Endothelial cell of umbilical vein (primary cell): Measurements from ENCODE around the gene DLGAP1.

ENCODE experiments used
- CTCF ChIP-seq, 2 donors: IDR thresholded peaks; 1 replicate in 1 of 2; 2 replicates in 1 of 2; pipeline ENCODE4 v1.5.1; 2011; ENCODE audit warnings: low read length in 2 of 2, mild to moderate bottlenecking in 2 of 2, moderate library complexity in 2 of 2, control low read depth in 1 of 2, inconsistent platforms in 1 of 2, low read depth in 1 of 2; ENCODE audit not compliant: insufficient read depth in 1 of 2; ENCODE audit errors: extremely low read depth in 1 of 2
- EZH2 ChIP-seq: IDR thresholded peaks from 2 replicates; pipeline ENCODE4 v1.6.1; 2012; ENCODE audit warnings: borderline replicate concordance, low read depth, mild to moderate bottlenecking, moderate library complexity, low read length, inconsistent platforms; ENCODE audit not compliant: severe bottlenecking
- FOS ChIP-seq: IDR thresholded peaks from 2 replicates; pipeline ENCODE4 v1.6.1; 2011; ENCODE audit warnings: mild to moderate bottlenecking, low read length, moderate library complexity, borderline replicate concordance; ENCODE audit not compliant: insufficient read depth
- JUN ChIP-seq: IDR thresholded peaks from 2 replicates; pipeline ENCODE4 v1.6.1; 2011; ENCODE audit warnings: borderline replicate concordance, low read depth; ENCODE audit not compliant: insufficient read length, insufficient read depth
- MAX ChIP-seq: IDR thresholded peaks from 2 replicates; pipeline ENCODE4 v1.6.1; 2011; ENCODE audit not compliant: insufficient read depth, insufficient read length
- MYC ChIP-seq: IDR thresholded peaks from one replicate; pipeline ENCODE4 v1.6.1; 2011; ENCODE audit warnings: mild to moderate bottlenecking, low read depth, low read length
- POLR2A ChIP-seq: IDR thresholded peaks from 2 replicates; pipeline ENCODE4 v1.6.1; 2012; ENCODE audit warnings: low read depth, mild to moderate bottlenecking, control low read depth, low read length
- POLR2AphosphoS5 ChIP-seq: IDR thresholded peaks from 2 replicates; pipeline ENCODE4 v1.6.1; 2012; ENCODE audit warnings: low read depth, mild to moderate bottlenecking, control low read depth, low read length, moderate library complexity; ENCODE audit not compliant: insufficient read depth

- TF ChIP-seq CTCF (IDR thresholded peaks at IDR 0.05; ENCODE audit: extremely low read depth in 1 of 2, insufficient read depth in 1 of 2, low read depth in 1 of 2, low read length in 2 of 2) (no peak), MAX (no peak), EZH2 (no peak), POLR2AphosphoS5 (no peak), POLR2A (no peak), JUN (no peak), MYC (no peak), FOS (no peak)
Measured at GRCh38 chr18:3923750-3924149, 531.4 kb downstream of the DLGAP1 start.
